GM21360 (cell line): Measurements from ENCODE around the gene GALNT18.

ENCODE experiments used
- ATAC-seq: cut with Tn5 transposase; IDR thresholded peaks from one replicate; pipeline ENCODE4 v1.9.1; 2021; ENCODE audit warnings: mild to moderate bottlenecking, moderate library complexity; ENCODE audit not compliant: unreplicated experiment

GALNT18 gene

DNA sequence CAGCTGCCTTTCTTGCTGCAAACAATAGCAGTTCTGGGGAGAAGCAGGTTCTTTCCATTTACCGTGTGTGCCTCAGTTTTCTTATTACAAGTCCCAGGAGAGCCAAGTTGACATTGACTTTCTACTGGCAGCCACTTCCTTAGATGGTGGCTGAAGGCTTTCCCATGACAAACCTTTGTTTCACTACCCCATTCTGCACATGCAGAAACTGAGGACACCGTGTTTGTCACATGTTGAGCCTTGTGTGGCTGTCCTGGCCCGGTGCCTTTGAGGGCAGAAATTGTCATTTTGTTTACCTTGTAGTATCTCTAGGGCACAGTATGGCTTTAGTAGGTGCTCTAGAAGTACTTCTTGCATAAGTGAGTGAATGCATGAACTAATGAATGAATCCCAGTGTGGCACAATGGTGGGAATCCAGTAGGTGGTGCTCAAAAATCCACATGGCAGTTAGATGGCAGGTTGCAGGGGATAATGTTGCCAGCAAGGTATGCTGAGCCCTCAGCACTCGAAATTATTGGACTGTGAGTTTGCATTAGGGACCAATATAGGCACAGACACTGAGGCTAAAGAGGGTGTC is 370.3 kb downstream of the GALNT18 start:
- peak; percentile 64 for ATAC-seq

DNA sequence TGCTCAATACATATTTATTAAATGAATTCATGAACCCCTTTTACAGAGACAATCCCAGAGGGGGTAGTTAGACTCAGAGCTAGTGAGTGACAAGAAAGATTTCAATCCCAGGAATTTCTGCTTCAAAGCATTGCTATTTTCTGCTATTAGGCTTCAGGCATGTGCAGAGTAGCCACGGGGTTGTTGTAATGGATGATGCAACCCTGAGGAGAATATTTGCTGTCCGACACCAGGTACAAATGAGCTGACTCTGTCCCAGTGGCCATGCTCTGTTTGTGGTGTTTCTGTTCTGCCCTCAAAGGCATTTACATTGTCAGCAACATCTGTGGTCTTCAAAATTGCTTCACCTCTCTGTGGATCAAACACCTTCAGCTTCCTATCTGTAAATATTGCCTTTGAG is 371.3 kb downstream of the GALNT18 start:
- no peak for ATAC-seq

DNA sequence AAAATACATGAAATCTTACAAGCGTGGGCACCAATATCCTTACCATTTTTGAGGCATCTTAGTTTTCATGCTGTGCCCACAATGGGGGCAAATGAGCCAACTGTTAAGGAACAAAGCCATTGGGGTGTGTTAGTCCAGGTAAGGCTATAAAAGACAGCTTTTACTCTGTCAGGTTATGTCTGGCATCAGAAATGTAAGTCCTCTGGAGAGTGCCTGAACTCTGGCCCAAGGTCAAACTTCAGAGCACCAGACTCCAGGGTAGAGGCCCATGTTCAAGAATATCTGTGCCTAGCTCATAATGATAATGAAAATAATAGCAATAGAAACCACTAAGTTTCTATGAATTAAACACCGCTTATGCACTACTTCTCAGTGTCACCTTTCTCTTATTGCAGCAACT is 374.2 kb downstream of the GALNT18 start:
- ATAC-seq, result no peak

DNA sequence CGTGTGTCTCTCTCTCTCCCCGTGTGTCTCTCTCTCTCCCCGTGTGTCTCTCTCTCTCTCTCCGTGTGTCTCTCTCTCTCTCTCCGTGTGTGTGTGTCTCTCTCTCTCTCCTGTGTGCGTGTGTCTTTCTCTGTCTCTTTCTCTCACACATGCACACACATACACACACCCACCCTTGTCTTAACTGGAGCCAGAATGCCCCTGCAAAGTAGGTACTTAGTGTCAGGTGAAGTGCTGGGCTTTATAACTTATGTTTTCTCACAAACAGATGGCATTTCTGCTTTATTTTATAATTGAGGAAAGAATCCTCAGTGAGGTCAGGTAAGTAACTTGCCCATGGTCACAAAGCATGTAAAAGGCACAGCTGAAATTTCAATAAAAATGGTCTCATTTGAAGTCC is 374.7 kb downstream of the GALNT18 start:
- no peak for ATAC-seq

DNA sequence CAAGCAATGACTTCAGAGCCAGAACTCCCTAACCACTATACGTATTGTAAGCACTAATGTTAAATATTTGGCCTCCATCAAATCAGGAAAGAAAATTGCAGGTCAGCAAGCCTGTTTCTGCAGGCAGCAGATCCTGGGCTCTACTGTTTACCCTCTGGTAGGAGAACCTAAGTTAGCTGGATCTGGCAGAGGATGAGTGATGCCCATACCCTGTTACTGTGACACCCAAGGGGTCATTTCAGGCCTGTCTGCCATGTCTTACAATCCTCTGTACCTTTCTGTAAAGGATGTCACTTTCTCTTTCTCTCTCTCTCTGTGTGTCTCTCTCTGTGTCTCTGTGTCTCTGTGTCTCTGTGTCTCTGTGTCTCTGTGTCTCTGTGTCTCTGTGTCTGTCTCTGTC is 375.6 kb downstream of the GALNT18 start:
- ATAC-seq, result no peak

DNA sequence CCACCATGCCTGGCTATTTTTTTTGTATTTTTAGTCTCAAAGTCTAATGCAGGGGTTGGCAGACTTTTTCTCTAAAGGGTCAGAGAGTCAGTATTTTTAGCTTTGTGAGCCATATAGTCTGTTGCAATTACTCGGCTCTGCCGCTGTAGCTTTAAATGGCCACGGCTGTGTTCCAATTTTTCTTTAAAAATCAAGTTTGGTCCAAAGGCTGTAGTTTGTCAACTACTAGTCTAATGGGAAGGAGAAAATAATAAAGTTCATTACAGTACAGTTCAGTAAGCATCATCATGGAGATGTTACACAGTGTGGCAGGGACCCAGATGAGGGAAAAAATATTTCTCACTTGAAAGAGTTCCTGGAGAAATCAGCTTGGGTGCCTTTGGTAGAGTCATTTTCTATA is 376.4 kb downstream of the GALNT18 start:
- ATAC-seq, result no peak

DNA sequence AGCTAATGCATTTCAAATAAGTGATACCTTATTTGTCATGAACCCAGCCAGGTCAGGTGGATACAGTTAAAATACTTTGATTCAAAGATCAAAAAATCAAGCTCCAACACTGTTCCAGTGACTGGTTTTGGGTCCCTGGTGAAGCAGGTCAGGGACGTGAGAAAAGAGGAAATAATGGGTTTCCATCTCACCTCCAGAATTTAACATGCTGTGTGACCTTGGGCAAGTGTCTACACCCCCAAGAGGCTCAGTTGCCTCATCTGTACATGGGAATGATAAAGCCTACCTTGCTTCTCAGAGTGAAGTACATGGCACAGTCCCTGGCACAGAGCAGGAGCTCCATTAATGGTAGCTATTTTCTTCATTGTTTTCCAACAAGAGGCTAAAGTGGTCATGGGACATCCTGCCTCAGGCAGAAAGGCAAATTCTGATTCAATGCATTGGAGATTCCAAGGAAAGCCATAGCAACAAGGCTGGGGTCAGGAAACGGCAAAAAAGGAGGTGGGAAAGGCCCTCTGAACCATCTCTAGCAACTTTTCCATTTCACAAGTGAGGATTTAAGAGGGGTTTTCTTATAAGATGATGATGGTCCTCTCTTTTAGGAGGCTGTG is 377.2 kb downstream of the GALNT18 start:
- peak; percentile 32 for ATAC-seq

DNA sequence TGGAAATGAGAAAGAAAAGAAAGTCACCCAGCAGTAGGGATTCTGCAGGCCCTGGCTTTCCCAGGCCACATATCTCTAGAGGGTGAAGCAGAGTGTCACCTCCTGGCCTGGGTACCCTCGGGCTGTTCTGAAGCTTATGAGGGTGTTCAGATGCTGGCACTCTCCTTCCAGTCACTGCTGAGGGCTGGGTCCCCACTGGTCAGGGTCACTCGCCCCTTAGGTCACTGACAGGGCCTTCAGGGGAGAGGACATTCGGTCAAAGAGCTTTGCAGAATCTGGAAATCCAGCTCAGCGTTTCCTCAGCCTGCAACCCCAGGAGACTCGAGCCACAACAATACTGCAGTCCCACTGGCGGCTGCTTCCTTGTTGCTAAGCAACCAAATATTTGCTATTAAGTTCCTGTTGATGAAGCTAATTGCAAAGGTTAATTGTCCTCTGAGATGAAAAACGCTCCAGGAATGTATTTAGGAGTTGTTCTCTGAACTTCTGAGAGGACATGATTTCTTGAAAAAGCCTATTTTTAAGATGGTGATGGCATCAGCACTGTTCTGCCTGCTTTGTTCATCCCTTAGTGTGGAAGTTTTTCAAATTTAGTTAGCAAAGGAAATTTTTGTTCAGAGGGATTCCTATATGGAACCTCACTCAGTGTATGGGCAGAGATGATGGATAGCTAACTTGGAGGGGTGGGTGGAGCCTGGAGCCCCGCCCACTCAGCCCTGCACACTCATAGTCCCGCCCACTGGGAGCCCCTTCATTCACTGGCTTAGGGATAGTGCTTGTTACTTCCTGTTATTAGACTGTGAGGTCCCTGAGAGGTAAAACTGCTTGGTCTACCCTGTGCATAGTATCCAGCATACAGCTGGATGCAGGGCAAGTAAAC is 378.0 kb downstream of the GALNT18 start:
- ATAC-seq, result peak; percentile 78

DNA sequence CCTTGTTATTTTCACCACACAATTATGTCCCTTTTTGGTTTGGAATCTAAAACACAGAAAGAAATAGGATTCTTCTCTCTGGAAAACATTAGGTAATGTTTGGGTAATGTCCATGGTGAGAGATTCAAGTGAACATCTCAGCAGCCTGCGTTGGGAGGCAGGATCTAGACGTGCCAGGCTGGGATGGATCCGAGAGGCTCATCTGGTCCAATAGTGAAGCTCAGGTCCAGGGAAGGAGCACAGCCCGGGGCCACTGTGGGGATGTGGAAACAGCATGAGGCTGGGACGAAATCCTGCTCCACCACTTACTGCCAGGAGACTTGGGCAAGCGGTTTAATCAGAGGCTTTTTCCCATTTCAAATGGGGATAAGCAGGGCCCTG is 378.6 kb downstream of the GALNT18 start:
- ATAC-seq, result no peak

DNA sequence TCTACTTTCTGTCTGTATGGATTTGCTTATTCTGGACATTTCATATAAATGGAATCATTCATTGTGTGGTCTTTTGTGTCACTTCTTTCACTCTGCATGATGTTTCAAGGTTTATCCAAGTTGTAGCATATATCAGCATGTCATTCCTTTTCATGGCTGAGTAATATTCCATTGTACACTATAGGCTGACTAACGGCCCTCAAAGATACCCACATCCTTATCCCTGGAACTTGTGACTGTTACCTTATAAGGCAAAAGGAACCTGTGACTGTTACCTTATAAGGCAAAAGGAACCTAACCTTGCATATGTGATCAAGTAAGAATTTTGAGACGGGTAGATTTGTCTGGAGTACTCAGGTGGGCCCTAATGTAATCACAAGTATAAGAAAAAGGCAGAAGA is 380.5 kb downstream of the GALNT18 start:
- no peak for ATAC-seq

DNA sequence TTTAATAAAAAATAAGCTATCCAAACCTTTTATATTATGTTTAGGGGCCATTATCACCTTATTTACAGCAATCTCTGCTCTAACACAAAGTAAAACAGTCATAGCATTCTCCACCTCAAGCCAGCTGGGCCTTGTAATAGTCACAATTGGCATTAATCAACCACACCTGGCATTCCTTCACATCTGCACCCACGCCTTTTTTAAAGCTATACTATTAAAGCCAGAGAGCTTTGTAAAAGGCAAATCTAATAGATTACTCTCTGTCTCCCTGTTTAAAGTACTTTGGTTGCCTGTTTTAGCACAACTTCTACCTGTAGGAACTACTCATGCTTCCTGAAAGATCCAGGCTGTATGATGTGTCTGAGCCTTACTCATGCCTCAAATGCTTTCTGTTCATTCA is 381.8 kb downstream of the GALNT18 start:
- ATAC-seq, result no peak

DNA sequence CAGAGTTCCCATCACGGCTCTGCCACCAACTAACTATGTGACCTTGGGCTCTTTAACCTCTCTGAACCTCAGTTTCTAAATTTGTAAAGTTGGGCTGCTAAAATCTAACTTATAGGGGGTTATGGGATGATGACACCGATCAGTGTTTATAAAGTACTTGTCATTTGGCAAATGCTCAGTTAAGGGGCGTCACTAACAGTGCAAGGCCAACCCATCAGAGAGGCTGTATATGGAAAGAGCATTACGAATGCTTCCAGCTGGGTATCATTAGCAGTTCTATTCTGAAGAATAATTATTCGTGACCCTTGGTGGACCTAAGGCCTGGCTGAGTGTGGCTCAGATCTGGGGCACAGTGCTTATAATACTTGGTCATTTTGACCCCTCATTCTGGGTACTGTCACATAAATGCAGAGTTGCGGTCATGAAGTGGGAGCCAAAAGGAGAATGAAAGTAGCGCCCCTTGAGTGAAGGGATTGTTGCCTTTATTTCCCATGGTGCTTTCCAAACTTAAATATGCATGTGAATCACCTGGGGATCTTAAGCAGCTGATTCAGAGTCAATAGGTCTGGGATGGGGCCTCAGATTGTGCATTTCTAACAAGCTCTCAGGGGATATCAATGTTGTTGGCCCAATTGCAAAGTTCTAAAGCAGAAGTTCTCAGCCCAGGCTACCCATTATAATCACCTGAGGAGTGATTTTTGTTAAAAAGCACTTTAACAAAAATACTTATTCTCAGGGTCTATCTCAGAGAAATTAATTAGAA is 384.6 kb downstream of the GALNT18 start:
- no peak for ATAC-seq

DNA sequence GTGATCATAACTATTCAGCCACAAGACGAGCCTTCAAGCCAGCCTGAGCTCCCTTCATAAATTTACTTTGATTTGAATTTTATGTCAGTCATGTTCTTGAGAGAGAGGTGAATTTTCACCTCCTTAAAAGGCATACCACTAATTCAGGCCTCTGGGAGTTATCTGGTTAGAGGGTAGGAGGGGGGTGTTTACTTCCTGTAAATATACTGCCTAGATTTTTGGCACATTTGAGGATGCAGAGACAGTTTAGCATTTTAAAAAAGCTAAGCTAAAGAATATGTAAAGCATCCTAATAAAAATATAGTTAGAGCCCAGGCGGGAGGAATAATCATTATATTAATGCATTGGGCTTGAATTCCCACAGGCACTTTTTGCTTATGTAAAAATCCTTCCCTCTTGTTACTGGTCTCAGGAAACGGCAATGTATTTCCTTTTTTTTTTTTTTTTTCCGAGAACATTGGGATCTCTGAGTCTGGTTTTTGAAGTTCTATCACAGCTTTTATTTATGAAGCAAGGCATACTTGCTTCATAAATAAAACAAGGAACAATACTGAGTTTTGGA is 385.2 kb downstream of the GALNT18 start:
- ATAC-seq, result no peak

DNA sequence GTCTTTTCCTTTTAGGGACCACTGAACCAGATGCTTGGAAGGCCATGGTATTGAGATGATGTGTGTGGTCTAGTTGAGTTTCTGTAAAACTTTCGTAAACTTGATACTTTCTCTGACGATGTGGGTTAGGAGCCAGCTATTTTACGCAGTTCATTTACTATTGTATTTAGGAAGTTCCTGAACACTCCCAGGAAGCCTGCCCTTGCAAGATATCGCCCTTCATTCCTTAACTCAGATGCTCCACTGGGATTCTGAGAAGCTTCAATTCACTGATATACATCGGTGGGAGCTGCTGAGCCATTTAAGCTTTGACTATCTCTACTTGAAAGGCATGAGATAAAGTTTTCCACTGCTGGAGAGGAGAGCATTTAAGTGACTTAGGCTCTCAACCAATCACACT is 390.0 kb downstream of the GALNT18 start:
- no peak for ATAC-seq

DNA sequence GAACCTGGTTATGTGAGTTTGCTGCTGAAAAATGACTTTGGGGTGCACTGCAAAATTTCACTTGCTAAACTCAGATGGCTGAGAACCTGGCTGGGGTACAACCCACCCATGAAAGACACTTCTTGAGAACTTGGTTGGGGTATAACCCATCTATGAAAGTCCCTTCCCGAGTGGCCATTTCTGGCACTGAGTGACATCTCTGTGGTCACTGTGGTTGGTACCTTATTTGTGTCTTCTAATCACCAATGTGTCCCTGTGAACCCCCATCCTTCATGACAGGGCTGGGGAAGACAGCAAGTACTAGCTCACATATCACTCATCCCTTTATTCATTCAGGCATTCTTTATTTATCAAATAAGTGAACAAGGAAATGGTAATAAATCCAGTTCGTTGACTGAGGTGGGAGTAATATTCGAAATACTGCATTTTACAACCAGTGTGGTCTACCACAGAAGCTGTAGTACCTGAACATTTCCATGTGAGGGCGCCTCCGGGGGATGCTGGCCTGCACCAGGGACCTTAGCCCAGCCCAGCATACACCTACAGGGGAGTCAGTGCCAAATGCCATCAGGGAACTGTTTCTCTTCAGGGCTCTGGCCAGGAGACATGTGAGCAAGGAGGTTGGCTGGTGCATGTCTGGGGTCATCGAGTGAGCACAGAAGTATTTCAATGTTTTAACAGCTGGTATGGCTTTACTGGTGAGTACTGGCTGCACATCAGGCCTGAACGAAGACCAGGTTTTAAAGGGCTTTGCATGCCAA is 390.8 kb downstream of the GALNT18 start:
- peak; percentile 68 for ATAC-seq

DNA sequence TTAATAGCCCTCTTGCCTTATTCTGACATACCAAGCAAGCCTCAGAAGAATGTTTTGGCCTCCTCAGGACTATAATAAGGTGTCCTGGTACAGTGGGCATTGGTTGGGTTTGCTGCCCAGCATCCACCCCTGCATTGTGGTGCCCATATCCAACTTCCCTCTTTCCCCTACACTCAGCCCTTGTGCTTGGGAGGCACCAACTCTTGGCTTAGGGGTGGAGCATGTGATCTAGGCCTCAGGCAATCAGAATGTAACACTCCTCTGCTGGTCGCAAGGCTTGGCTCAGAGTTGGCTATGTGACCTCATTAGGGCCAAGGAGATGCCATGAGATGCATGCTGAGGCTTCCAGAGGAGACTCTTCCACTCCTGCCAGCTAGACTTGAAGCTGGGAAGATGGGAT is 391.7 kb downstream of the GALNT18 start:
- ATAC-seq, result no peak

DNA sequence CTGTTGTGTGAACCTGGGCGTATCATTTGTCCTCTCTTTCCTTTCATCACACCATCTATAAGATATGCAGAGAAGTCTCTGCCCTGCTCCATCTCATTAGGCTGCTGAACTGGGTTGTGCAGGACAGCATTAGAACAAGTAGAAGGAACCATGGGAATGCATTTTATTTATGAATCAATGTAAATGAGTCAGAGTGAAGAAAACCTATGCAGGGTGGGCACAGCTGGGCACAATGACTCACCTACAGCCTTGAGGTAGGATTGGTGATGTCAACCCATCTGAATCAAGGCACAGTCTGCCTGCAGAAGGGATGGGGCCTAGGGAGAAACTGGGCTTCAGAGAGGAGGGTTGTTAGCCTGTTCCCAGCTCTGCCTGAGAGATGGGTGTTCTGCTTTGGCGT is 392.2 kb downstream of the GALNT18 start:
- no peak for ATAC-seq

DNA sequence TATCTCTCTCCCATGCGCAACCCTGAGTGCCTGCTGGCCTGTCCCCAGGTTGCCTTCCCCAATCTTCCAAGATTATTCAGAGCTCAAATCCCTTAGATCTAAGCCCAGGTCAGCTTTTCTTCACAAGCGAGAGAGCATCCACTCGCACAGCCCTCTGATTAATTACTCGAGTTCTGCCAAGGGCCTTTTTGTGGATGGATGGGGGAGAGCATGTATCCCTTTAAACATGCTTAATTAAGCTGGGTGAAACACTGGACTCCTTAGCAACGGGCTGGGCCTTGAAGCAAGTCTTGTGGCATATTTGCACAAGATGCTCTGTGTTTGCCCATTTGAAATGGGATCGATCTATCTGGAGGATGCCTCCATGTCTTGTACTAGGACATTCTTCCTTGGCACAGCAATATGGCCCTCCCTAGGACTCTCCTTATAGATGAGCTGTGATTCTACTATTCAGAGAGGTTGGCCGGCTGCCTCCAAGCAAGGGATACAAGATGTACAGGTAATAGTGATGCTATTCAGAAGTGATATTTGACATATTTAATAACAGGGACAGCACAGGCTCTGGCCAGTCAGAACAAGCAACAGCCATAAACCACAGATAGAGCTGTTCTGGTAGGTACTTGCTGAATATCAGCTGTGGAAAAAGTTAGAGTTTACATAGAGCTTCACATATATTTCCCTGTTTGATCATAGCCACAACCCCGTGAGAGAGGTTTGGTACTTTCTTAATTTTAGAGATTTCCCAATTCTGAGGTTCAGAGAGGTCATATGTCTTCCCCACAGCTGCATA is 394.3 kb downstream of the GALNT18 start:
- no peak for ATAC-seq
